GM21447 (cell line): Measurements from ENCODE around the gene PIEZO2.

ENCODE experiments used
- ATAC-seq: cut with Tn5 transposase; IDR thresholded peaks from one replicate; pipeline ENCODE4 v1.9.1; 2021; ENCODE audit not compliant: unreplicated experiment

The PIEZO2 gene

DNA sequence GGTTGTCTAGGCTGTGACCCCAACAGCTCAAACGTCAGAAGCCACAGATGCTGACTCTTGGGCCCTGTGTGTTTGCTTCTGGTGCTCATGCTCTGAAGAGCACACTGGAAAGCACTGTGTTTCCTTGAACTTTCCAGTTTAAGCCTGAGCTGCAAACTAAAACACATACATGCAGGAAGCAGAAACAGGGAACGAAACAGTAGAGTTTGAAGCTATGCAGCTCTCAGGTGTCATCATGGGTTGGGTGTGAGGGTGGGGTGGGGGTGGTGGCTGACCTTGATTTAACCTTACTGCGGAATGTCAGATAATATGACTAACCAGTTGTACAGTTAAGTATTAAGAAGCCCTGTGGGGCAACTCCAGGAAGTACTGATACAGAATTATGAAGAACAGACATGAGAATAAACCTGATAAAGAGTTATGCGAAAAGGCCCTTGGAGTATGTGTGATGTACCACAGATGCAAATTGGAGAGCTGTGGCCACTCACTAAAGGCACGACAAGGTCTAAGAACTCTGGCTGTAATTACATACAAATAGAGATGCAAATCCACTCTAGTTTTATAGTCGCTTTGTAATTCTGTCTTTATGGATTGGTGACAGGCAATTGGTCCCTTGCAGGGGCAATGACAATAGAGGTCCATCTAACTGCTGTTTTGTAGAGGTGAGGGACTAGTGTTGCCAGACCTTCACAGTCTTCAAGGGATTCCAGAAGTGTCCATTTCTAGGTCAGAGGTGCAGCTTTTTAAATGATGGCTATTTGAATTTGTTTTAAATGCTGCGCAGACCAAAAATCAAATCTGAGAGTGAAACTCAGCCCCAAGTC is 350.4 kb downstream of the PIEZO2 start:
- no peak for ATAC-seq

DNA sequence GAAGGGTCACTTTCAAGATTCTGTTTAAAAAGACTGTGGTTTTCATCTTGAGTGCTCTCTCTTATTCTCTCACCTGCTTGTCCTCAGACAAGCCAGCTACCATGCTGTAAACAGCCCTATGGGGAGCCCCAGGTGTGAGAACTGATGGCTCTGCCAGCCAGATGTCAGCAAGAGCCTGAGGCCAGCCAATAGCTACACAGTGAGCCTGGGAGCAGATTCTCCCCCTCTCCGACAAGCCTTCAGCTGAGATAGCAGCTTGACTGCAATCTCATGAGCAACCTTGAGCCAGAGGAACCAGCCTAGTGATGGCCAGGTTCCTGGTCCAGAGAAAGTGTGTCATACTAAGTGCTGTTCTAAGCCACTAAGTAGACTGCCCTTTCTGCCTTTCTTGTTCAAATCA is 351.5 kb downstream of the PIEZO2 start:
- ATAC-seq: no peak

DNA sequence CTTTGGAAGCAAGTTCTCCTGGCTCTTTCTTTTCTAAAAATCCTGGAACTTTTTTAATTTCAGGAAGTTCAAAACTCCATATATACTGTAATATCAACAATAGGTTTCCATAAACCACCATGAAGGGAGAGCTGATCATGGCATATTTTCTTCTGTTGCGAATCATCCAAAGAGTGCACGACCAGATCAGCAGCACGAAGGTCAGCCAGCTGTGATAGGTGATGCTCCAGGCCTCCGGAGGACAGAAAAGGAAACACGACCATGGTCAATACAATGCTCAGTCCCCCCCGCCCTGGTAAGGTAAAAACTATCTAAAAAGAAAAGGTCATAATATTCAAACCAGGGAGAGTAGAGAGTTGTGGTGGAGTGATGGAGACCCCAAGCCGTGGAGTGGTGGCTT is 354.6 kb downstream of the PIEZO2 start:
- ATAC-seq: no peak

DNA sequence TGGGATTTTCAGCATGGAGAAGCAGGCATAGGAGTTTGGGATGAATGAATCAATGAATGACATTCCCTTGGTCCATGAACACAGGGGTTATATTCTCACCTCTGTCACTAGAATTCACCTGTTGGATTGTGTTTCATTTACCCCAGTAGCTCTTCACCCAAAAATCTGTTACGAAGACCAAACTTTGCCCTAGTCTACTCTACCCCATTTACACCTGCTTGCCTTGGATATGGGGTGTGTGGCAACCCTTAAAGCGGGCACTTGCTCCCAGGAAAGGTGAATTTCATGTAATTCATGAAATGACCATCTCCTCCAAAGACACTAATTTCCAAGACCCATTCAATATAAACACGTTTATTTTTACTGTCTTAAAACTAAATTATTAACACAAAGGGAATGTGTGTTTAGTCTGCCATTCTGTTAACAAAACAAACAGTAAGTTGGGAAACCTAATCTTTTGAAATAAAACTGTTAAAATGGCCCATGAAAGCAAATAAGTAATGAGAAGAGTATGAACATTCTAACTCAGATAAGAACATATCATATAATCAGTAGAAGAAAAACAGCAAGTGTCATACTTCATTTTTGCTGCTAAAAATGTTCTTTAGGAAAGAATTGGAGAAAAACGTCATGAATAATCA is 355.5 kb downstream of the PIEZO2 start:
- no peak for ATAC-seq

DNA sequence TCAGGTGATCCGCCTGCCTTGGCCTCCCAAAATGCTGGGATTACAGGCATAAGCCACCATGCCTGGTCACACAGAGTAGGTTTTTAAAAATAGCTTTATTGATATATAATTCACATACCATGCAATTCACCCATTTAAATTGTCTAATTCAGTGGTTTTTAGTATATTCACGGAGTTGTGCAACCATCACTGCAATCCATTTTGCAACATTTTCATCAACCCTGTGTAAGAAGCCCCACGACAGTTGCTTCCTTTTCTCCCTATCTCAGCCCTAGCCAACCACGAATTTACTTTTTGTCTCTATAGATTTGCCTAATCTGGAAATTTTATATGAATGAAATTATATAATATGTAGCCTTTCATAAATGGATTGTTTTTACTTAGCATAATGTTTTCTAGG is 357.2 kb downstream of the PIEZO2 start:
- no peak for ATAC-seq

DNA sequence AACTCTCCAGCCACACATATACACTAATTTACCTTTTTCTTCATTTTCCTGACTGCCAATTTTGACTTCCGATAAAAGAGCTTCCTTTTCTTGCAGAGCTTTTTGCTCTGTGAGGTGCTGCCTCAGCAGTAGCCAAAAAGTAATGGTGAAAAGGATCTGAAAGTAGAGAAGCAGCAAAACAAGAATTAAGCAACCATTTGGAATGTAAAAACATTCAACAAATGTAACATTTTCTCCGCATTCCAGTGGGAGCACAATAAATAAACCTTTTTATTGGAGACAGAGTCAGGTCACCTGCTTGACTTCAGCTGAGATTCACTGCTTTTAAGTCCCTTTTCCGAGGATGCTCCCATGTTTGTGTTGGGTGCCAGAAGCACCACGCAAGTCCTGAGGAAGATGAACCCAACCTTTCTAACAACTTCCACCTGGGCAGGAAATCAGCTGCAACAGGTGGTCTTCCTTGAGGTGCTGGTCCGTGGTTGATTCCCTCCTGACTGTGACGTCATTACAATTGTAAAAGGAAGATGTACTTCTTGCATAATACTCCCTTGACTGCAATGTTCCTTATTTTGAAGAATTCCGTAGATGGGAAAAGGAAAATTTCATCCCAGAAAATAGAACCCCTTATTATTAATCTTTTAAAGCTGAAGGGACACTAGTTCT is 358.1 kb downstream of the PIEZO2 start:
- no peak for ATAC-seq

DNA sequence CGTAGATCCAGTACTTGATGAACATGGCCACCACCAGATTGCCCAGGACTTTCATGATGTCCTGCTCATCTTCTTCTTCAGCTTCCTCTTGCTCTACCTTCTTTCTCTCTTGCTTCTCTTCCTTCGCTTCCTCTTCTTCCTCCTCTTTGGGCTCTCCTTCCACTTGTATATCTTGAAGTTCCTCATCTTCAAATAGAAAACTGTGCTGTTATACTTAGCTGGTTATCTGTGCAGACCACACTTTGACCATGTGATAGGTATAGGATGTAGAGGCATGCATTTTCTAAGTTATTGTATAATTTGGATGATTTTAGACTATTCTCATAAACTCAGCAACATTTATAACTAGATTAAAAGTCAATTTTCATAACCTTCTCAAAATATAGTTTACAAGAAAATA is 360.2 kb downstream of the PIEZO2 start:
- ATAC-seq: no peak

DNA sequence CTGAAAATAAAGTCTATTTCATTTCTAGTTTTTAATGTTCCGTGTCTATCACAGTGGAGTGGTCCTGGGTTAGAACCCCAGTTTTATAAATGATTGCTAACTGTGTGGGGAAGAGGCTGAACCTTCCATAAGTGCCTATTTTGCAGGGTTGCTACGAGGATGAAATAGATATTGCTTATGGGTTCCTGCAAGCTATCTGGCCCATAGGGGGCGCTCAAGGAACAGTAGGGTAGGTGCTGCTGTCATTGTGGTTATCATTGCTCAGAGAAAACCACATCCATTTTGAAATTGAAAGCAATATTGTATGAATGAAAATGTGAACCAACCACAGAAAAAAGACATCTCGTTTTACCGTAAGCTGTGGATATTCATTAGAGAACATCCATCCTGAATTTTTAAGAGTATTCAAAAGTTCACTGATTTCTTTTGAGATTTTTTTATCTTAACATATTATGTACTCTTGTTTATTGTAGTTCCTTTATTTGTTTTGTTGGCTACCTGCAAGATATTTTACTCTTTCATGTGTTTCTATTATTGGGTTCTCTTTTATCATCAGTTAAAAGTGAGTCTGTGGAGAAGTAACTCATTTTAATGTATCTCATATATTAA is 362.0 kb downstream of the PIEZO2 start:
- ATAC-seq: peak; percentile 90

DNA sequence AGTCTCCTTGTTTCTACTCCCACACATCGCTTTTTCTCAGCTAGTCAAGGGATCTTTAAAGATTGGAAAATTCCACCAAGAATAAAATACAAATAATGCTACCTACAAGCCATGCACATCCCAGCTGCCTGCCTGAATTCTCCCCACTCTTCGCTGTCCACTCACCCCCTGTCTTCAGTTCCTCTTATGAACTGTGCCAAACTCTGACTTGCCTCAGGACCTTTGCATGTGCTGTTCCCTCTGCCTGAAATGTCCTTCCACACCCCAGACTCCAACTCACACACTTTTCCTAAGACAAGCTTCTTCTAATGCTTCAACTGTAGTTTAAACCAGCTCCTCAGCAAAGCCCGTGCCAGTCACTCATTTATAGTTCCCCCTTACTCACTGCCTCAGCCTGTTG is 363.6 kb downstream of the PIEZO2 start:
- no peak for ATAC-seq

DNA sequence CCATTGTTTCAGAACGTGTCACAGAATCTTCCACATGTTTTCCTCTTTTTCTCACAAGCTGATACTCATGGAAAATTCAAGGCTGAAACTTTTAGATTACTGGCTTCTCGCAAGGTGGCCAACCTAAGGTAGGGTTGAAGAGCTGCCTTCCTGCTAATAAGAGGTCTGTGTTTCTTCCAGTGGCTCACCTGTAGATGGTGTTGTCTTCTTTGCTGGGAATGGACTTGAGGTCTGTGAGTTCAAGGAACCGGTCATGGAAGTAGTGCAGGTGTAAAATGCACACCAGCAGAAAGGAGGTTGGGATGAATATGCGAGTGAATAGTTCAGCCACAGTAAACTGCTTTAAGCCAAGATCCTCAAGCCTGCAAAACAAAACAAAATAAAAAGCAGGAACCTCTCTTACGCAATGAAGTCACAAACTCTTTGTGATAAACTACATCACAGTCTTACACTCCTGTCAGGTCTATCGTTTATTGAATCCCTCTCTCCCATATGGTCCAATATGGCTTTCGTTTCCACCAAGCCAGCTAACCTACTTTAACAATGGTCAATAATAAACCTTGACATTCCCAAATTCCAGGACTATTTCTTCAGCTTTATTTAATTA is 364.7 kb downstream of the PIEZO2 start:
- no peak for ATAC-seq

DNA sequence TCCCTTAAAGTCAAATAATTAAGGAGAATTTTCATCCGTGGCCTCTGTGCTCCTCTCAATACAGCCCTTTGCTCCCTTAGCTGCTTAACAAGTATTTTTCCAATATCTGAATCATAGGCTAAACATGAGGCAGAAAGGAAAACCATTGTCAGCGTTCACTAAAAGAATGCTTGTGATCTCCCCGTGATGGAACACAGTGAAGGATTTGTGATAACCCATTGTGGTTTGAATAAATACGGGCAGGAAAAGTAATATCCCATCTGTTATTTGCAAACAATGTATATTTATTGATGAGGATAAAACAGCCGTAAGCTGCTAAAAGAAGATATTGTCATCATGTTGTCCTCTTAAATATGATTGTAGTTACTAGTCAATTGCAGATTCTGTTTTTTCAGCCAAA is 365.4 kb downstream of the PIEZO2 start:
- no peak for ATAC-seq

DNA sequence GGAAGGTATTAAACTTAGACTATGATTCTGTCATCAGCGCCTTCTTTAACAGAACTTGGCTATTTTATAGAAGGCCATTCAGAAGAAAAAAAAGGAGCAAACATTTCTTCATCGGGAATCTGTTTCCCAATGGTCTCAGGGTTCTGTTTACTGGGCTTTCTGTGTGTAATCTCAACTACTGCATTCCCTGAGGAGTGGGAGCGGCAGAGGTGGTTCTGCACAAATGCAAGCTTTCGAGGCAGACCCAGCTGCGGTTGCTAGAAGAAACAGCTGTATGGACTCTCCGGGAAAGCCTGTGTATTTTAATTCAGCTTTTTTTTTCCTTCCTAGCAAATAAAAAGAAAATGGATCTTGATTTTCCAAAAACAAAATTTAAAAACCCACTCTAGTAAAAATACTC is 372.9 kb downstream of the PIEZO2 start:
- no peak for ATAC-seq

DNA sequence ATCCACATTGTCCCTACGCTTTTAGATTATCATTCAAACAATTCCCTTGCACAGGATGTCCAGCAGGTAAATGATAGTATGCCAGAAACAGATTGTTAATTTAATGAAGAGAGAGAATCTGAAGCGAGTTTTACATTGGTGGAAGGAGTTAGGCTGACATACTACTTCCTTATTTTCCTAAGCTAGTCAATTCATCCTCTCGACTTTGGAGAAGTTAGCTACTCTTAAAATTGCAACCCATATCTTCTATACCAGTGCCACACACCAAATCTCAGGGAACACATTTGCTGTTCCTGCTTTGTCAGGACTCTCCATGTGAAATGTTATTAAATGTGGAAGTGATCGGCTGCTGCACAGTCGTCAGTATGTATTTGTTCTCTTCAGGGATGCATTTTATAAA is 374.3 kb downstream of the PIEZO2 start:
- no peak for ATAC-seq

DNA sequence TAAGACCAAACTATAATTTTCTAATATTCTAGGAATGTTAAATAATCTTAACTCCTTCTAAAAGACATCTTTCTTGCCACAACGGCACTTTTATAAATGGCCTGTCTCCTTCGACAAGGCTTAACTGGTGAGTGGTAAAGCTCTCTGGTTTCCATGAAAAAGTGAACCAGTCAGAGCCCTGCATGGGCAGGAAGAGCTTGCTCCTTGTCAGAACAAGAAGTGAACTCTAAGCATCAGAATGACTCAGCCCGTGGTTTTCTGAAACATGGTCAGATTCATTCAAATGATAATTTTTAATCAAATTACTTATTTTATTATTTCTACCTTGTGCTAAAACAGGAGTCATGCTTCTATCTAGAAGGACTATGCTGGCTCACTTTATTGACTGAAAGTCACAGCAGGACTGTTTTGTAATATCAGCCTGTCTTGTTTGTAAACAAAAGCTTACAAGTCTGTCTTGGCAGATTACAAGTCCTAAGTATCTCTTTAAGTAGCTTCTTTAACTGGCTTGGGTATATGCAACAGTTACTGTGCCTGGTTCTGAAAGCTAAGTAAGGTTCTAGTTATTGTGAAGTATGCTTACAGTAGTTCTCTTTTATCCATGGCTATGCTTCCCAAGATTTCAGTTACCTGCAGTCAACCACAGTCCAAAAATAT is 378.2 kb downstream of the PIEZO2 start:
- ATAC-seq: no peak

DNA sequence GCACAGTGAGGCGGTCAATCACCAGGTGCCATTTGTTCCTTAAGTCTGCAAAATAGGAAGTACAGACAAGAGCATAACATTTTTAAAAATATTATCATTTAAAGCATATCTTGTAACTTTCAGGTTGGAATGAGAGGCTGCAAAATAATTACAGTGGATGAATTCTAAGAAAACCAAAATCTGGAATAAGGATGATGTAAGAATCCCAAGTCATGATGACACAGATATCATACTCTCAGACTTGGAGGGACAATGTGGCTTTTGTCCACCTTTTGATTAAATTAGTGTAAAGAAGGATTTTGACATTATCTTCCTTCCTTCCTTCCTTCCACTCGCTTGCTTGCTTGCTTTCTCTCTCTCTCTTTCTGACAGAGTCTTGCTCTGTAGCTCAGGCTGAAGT is 379.1 kb downstream of the PIEZO2 start:
- no peak for ATAC-seq

DNA sequence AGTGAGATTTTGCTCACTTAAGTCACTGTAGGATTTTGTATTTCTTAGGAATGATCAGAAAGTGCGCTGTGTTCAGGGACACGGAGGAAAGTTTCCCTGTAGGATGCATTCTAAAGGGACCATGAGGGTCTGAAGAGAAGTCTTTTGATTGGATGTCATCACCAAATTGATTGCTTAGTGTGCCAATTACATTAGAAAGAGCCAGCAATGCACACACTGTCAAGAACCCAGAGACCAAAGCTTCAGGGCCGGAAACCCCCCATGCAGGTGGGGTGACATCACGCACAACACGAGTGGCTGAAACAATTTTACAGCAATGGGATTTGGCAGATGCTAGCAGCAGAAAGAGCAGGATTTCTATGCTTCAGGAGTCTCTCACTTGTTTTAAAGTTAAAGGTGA is 381.1 kb downstream of the PIEZO2 start:
- ATAC-seq: no peak

DNA sequence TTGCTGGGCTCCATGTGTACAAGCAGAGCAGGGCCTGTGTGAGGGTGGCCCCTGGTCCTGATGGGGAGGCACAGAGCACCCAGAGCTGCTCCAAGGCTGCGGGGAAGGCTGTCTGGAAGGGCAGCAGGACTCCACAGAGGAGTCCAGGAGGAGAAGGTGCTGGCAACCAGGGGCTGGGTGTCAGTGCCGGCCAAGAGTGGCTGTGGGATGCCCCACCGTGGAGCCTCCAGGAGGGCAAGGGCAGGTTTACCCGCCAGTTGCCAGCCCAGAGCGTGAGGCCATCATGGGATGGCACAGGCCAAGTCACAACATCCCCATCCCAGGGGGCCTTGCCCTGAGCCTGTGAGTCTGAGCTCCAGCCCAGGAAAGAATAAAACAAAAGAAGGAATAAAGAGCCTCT is 381.7 kb downstream of the PIEZO2 start:
- ATAC-seq: no peak

DNA sequence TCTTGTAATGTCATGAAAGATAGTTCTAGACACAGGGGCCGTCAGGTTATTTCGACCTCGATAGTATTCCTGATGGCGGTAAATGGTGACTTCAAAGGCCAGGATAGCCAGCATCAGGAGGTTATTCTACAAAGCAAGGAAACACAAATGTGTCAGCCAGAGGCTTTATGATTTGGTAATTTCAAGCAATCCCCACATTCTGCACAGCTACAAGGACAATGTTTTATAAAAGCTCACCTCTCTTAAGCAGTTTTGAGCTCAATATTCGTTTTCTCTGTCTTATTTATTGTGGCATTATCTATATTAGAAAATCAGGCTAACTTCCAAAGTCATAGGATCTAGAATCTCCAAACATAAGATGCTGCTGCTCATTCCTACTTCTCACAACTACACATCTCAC is 388.4 kb downstream of the PIEZO2 start:
- no peak for ATAC-seq

DNA sequence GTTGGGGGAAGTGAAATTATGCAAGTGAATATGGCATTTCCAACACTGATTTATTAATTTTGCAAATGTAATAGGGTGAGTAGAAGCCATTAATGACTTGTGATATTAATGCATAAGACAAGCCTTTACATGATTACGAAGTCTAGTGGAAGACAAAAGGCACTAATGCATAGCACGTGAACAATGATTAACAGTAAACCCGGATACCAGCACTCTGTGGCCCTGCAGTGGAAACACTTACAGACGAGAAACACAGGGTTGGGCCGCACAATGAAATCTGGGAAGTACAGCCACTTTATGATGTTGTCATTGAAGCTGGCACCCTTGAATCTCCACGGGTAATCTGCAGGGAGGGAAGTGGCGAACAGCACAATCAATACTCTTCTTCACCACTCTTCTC is 390.1 kb downstream of the PIEZO2 start:
- no peak for ATAC-seq

DNA sequence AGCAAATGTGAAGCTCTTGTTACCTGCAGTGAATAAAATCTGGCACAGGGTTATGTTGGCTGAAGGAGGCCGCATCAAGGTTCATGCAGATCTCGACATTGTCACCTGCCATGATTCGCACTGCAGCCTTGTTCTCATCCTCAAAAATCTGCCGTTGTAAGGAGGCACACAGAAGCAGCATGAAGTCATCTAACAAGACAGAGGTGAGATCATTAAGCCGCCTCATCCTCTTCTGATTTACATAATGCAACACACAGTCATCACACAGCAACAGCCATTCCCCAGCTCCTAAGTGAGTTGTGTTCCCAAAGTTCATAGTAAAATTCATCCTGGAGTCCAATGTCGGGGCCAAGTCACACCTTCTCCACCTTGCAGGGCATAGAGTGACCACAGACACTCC is 391.4 kb downstream of the PIEZO2 start:
- ATAC-seq: no peak

DNA sequence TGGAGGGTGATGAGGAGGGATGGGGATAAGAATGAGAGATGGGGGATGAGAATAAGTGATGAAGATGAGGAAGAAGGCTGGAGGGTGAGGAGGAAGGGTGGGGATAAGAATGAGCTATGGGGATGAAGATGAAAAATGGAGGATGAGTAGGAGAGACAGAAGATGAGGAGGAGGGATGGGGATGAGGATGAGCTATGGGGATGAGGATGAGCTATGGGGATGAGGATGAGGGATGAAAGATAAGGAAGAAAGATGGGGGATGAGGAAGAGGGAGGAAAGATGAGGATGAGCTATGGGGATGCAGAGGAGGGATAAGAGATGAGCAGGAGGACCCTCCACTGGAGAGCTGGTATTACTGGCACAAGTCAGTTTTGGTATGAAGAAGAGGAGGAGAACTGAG is 392.0 kb downstream of the PIEZO2 start:
- no peak for ATAC-seq
